HepG2 (cell line): ENCODE measurements around the gene HIGD1C. TPM values are rescaled to one million over a fixed set of nuclear protein-coding genes. Genes with fewer than 3 reads are reported as not detected.

Source experiments
- BRF2 ChIP-seq: sonication (generic); formaldehyde crosslinking; IDR thresholded peaks from 2 replicates; pipeline ENCODE4 v1.8.1; 2022; ENCODE audit warnings: mild to moderate bottlenecking, missing genetic modification reagents
- CCAR2 ChIP-seq: fragments of 200-400 bp; formaldehyde crosslinking; optimal IDR thresholded peaks from 2 replicates; pipeline ENCODE3; 2018; ENCODE audit warnings: low read depth, mild to moderate bottlenecking, low read length, moderate library complexity
- FOXA3 ChIP-seq: IDR thresholded peaks from 2 replicates; pipeline ENCODE4 v1.6.1; 2016; ENCODE audit warnings: missing genetic modification reagents, missing compliant biosample characterization
- GPN1 ChIP-seq: sonication (generic); formaldehyde crosslinking; IDR thresholded peaks from 2 replicates; pipeline ENCODE4 v1.5.1; 2020; ENCODE audit warnings: missing genetic modification reagents, borderline replicate concordance
- HNF1B ChIP-seq: sonication (generic); formaldehyde crosslinking; IDR thresholded peaks from 2 replicates; pipeline ENCODE4 v1.5.1; 2020; ENCODE audit warnings: mild to moderate bottlenecking, moderate library complexity, missing genetic modification reagents
- MTF1 ChIP-seq: sonication (generic); formaldehyde crosslinking; IDR thresholded peaks from 2 replicates; pipeline ENCODE4 v1.5.0; 2020; ENCODE audit warnings: missing genetic modification reagents
- NR2F1 ChIP-seq, 2 experiments: fragments of 450-650 bp in 1 of 2; formaldehyde crosslinking in 1 of 2; IDR thresholded peaks; 2 replicates each; pipeline versions ENCODE4 v1.5.0 to v1.6.1; 2016 to 2020; ENCODE audit warnings: mild to moderate bottlenecking in 1 of 2, missing compliant biosample characterization in 1 of 2, missing genetic modification reagents in 1 of 2, moderate library complexity in 1 of 2
- PATZ1 ChIP-seq: sonication (generic); formaldehyde crosslinking; IDR thresholded peaks from 2 replicates; pipeline ENCODE4 v1.4.0; 2020; ENCODE audit warnings: missing genetic modification reagents
- PRDM15 ChIP-seq: sonication (generic); formaldehyde crosslinking; IDR thresholded peaks from 2 replicates; pipeline ENCODE4 v1.4.0; 2020; ENCODE audit warnings: missing genetic modification reagents
- PRMT3 ChIP-seq: sonication (generic); formaldehyde crosslinking; IDR thresholded peaks from 2 replicates; pipeline ENCODE4 v1.8.1; 2022; ENCODE audit warnings: low read depth, mild to moderate bottlenecking, moderate library complexity, missing genetic modification reagents, borderline replicate concordance
- TBX3 ChIP-seq: fragments of 450-650 bp; IDR thresholded peaks from 2 replicates; pipeline ENCODE4 v1.6.1; 2017; ENCODE audit warnings: antibody characterized with exemption, mild to moderate bottlenecking, inconsistent platforms, borderline replicate concordance
- ZBTB39 ChIP-seq: sonication (generic); formaldehyde crosslinking; IDR thresholded peaks from 2 replicates; pipeline ENCODE4 v1.5.0; 2020; ENCODE audit warnings: missing genetic modification reagents
- ZNF335 ChIP-seq: sonication (generic); formaldehyde crosslinking; IDR thresholded peaks from 2 replicates; pipeline ENCODE4 v1.4.0; 2020; ENCODE audit warnings: missing genetic modification reagents
- ZNF564 ChIP-seq: sonication (generic); formaldehyde crosslinking; IDR thresholded peaks from 2 replicates; pipeline ENCODE4 v1.8.1; 2023; ENCODE audit warnings: mild to moderate bottlenecking, missing genetic modification reagents
- ZNF652 ChIP-seq: IDR thresholded peaks from 2 replicates; pipeline ENCODE4 v1.6.1; 2016; ENCODE audit warnings: low read depth, borderline replicate concordance
- ZNF720 ChIP-seq: sonication (generic); formaldehyde crosslinking; IDR thresholded peaks from 2 replicates; pipeline ENCODE4 v1.4.0; 2020; ENCODE audit warnings: missing genetic modification reagents
- ZNF772 ChIP-seq: sonication (generic); formaldehyde crosslinking; IDR thresholded peaks from 2 replicates; pipeline ENCODE4 v1.5.0; 2020; ENCODE audit warnings: mild to moderate bottlenecking, missing genetic modification reagents
- ZSCAN12 ChIP-seq: sonication (generic); formaldehyde crosslinking; IDR thresholded peaks from 2 replicates; pipeline ENCODE4 v1.9.0; 2021; ENCODE audit warnings: mild to moderate bottlenecking, missing genetic modification reagents
- polyA plus RNA-seq, 8 experiments: library from polyadenylated mRNA; depleted of rRNA in 3 of 8; stranded (reverse) in 7 of 8; unstranded in 1 of 8; fragments of >200 nt; fragmentation: Illumina TruSeq in 4 of 8; extraction: Trizol in 4 of 8; gene quantifications; 2 replicates each; pipeline versions ENCODE4 v1.2.1 to v1.2.3, GENCODE V29; 2011 to 2016; ENCODE audit warnings: low read depth in 4 of 8, missing spikeins in 1 of 8, mixed read lengths in 1 of 8; ENCODE audit not compliant: insufficient read depth in 1 of 8
- total RNA-seq, 5 experiments: library from RNA; depleted of rRNA; stranded (reverse); fragments of >200 nt; fragmentation: Illumina TruSeq; extraction: Trizol; gene quantifications; 2 replicates each; pipeline ENCODE4 v1.2.3, GENCODE V29; 2016; ENCODE audit warnings: low read depth in 1 of 5

Gene HIGD1C
- total and polyA plus RNA-seq, 2 of the 13 experiments (the other 11 are each of a cell fraction or from before 2014, with no cell fraction given) = not detected

GRCh38 chr12:50924439-50925341 lies 27.7 kb upstream of the HIGD1C start (continued):
- TF ChIP-seq BRF2 (CRISPR knock-in tag) (no peak), TBX3 (no peak), ZBTB39 (CRISPR knock-in tag) (no peak), GPN1 (CRISPR knock-in tag) (no peak), FOXA3 (CRISPR knock-in tag) (no peak), ZNF335 (no peak), ZSCAN12 (CRISPR knock-in tag) (no peak), ZNF564 (no peak), MTF1 (no peak), NR2F1 (CRISPR knock-in tag; IDR thresholded peaks at IDR 0.05) (0 out of 4 replicates have a peak, but pooled peaks of 1 of the 2 experiments have one; percentile 26), PRDM15 (0 out of 2 replicates have a peak, but pooled peaks have one; percentile 8), ZNF772 (CRISPR knock-in tag) (no peak), ZNF652 (CRISPR knock-in tag) (no peak), PRMT3 (CRISPR knock-in tag) (no peak), CCAR2 (no peak), PATZ1 (CRISPR knock-in tag) (no peak; the same call in 1 of the 2 replicates), ZNF720 (CRISPR knock-in tag) (no peak), HNF1B (CRISPR knock-in tag) (peak; percentile 54; the same call in 1 of the 2 replicates)
